Rectal smooth muscle tissue (tissue), 1 donor: ENCODE data around the gene DIO3.

ENCODE experiments used
- H3K27ac ChIP-seq: one replicate; pipeline ENCODE4 v1.7.0; 2013; ENCODE audit warnings: low read depth, low read length, inconsistent platforms
- H3K27me3 ChIP-seq: one replicate; pipeline ENCODE4 v1.7.0; 2013; ENCODE audit warnings: low read length; ENCODE audit not compliant: control insufficient read depth, insufficient read depth
- H3K36me3 ChIP-seq: one replicate; pipeline ENCODE4 v1.7.0; 2013; ENCODE audit warnings: low read length; ENCODE audit not compliant: control insufficient read depth, insufficient read depth
- H3K4me1 ChIP-seq: one replicate; pipeline ENCODE4 v1.7.0; 2013; ENCODE audit warnings: low read length; ENCODE audit not compliant: control insufficient read depth, insufficient read depth
- H3K4me3 ChIP-seq: one replicate; pipeline ENCODE4 v1.7.0; 2013; ENCODE audit warnings: low read length
- H3K9ac ChIP-seq: one replicate; pipeline ENCODE4 v1.7.0; 2013; ENCODE audit warnings: low read length

The DIO3 gene

GRCh38 chr14:101561145-101561896 is at the start of gene DIO3:
TSS of gene DIO3 (plus strand) at chr14:101561495.
- H3K9ac ChIP-seq, result no peak within 1 kb of the TSS
- no peak within 1 kb of the TSS for H3K4me3 ChIP-seq
- H3K27ac ChIP-seq, result no peak within 1 kb of the TSS
- H3K36me3 ChIP-seq, result no peaks in the 10 kb centered on the region
- H3K4me1 ChIP-seq, result no peaks in the 10 kb centered on the region
- peaks cover 37% of the 10 kb centered on the region for H3K27me3 ChIP-seq

- Histone ChIP-seq H3K4me1 (no peaks in the 10 kb centered on the region), H3K4me3 (no peak overlapping the region), H3K9ac (no peak overlapping the region), H3K36me3 (no peaks in the 10 kb centered on the region), H3K27ac (no peak overlapping the region), H3K27me3 (no peaks in the 10 kb centered on the region)
These were observed 49.5 kb upstream of the DIO3 start for GRCh38 chr14:101511620-101512375.

GRCh38 chr14:101512376-101512695 is 49.0 kb upstream of the DIO3 start:
- H3K36me3 ChIP-seq, result no peaks in the 10 kb centered on the region
- H3K27ac ChIP-seq, result no peak overlapping the region
- no peak overlapping the region for H3K4me3 ChIP-seq
- H3K4me1 ChIP-seq, result no peaks in the 10 kb centered on the region
- H3K9ac ChIP-seq, result no peak overlapping the region
- no peaks in the 10 kb centered on the region for H3K27me3 ChIP-seq

- Histone ChIP-seq H3K4me1 (no peaks in the 10 kb centered on the region), H3K27ac (no peak overlapping the region), H3K9ac (no peak overlapping the region), H3K36me3 (no peaks in the 10 kb centered on the region), H3K27me3 (no peaks in the 10 kb centered on the region), H3K4me3 (no peak overlapping the region)
These were observed 47.2 kb upstream of the DIO3 start for GRCh38 chr14:101514136-101514535.

- no peaks in the 10 kb centered on the region for H3K4me1 ChIP-seq
- no peak overlapping the region for H3K27ac ChIP-seq
- H3K4me3 ChIP-seq, result no peak overlapping the region
- no peak overlapping the region for H3K9ac ChIP-seq
- no peaks in the 10 kb centered on the region for H3K27me3 ChIP-seq
- no peaks in the 10 kb centered on the region for H3K36me3 ChIP-seq
These were observed 44.9 kb upstream of the DIO3 start for GRCh38 chr14:101516401-101516800.

- Histone ChIP-seq H3K9ac (no peak overlapping the region), H3K4me3 (no peak overlapping the region), H3K27ac (no peak overlapping the region), H3K36me3 (no peaks in the 10 kb centered on the region), H3K27me3 (no peaks in the 10 kb centered on the region), H3K4me1 (no peaks in the 10 kb centered on the region)
These were observed 42.5 kb upstream of the DIO3 start for GRCh38 chr14:101518611-101519473.

- Histone ChIP-seq H3K27ac (no peak overlapping the region), H3K4me3 (no peak overlapping the region), H3K36me3 (no peaks in the 10 kb centered on the region), H3K4me1 (no peaks in the 10 kb centered on the region), H3K27me3 (no peaks in the 10 kb centered on the region), H3K9ac (no peak overlapping the region)
These were observed 40.4 kb upstream of the DIO3 start for GRCh38 chr14:101520621-101521472.

GRCh38 chr14:101521473-101521915 is 39.8 kb upstream of the DIO3 start:
- Histone ChIP-seq H3K9ac (no peak overlapping the region), H3K4me3 (no peak overlapping the region), H3K4me1 (no peaks in the 10 kb centered on the region), H3K36me3 (no peaks in the 10 kb centered on the region), H3K27me3 (no peaks in the 10 kb centered on the region), H3K27ac (no peak overlapping the region)

GRCh38 chr14:101521978-101522377 is 39.3 kb upstream of the DIO3 start:
- no peak overlapping the region for H3K4me3 ChIP-seq
- H3K9ac ChIP-seq, result no peak overlapping the region
- H3K36me3 ChIP-seq, result no peaks in the 10 kb centered on the region
- no peaks in the 10 kb centered on the region for H3K4me1 ChIP-seq
- H3K27ac ChIP-seq, result no peak overlapping the region
- H3K27me3 ChIP-seq, result no peaks in the 10 kb centered on the region

GRCh38 chr14:101525640-101526527 is 35.4 kb upstream of the DIO3 start:
- Histone ChIP-seq H3K36me3 (no peaks in the 10 kb centered on the region), H3K27ac (no peak overlapping the region), H3K27me3 (no peaks in the 10 kb centered on the region), H3K9ac (no peak overlapping the region), H3K4me1 (no peaks in the 10 kb centered on the region), H3K4me3 (no peak overlapping the region)

- no peak overlapping the region for H3K27ac ChIP-seq
- no peaks in the 10 kb centered on the region for H3K27me3 ChIP-seq
- H3K36me3 ChIP-seq, result no peaks in the 10 kb centered on the region
- H3K4me1 ChIP-seq, result no peaks in the 10 kb centered on the region
- H3K9ac ChIP-seq, result no peak overlapping the region
- no peak overlapping the region for H3K4me3 ChIP-seq
These were observed 33.3 kb upstream of the DIO3 start for GRCh38 chr14:101527987-101528386.
